ENCODE data around the gene TTL.
"Not testable (repeated sequence)": the region's sequence is repeated elsewhere in the genome, so short reads cannot be mapped to it uniquely, and the experiment has no call there.

The TTL gene

DNA sequence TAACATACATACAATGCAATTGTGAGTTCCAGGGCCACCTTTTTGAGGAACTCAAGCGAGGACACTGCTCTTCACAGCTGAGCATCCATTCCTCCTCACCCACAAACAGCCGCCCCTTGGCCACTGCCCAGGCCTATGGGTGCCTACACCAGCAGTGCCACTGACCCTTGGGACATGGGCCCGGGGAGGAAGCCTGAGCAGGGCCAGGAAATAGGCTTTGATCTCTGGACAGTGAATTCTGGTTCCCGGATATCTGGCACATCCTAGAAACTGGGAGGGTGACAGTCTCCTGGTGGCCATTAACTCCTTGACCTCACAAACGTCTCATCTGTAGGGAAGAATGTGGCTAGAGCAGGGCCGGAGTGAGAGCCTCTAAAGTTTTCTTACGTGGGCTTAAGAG, 5.5 kb upstream of the TTL start:
- DNase-seq = no peak

DNA sequence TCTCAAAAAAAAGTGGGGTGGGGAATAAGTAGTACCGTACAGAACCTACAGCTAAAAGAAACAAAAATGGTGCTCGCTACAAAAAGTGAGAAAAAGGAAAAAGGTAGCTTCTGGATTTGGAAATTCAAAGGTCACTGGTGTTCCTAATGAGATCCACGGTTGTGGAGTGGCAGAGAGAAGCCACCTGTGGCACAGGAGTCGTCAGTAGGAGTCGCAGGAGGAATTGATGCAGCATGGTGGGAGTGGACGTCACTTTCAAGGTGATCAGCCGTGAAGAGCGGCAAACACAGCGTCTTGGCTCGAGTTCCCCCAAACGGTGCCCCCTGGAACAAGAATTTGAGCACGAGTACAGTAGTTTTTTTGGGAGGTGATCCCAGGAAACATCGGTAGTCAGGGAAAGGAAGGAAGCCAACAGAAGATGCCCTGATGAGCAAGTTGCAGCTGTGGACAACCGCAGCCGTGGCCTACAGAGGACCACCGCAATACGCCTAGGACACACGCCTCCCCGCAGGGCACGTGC, 1.4 kb upstream of the TTL start:
- peak; percentile 10 for DNase-seq

- peak; percentile 79 for DNase-seq
Measured at GRCh38 chr2:112481050-112481527, 867 bp upstream of the TTL start.

- peak; percentile 5 for DNase-seq
Measured at GRCh38 chr2:112482309-112483041, 519 bp downstream of the TTL start.

GRCh38 chr2:112483042-112483473, 1.1 kb downstream of the TTL start:
- DNase-seq = no peak

- no peak for DNase-seq
Measured at GRCh38 chr2:112483831-112484230, 1.9 kb downstream of the TTL start.

- DNase-seq = no peak
Measured at GRCh38 chr2:112485849-112486248, 3.9 kb downstream of the TTL start.

- DNase-seq = no peak
Measured at GRCh38 chr2:112486895-112487294, 4.9 kb downstream of the TTL start.

GRCh38 chr2:112487444-112487961, 5.5 kb downstream of the TTL start:
- DNase-seq = no peak

- DNase-seq = no peak
Measured at GRCh38 chr2:112488201-112488600, 6.2 kb downstream of the TTL start.

DNA sequence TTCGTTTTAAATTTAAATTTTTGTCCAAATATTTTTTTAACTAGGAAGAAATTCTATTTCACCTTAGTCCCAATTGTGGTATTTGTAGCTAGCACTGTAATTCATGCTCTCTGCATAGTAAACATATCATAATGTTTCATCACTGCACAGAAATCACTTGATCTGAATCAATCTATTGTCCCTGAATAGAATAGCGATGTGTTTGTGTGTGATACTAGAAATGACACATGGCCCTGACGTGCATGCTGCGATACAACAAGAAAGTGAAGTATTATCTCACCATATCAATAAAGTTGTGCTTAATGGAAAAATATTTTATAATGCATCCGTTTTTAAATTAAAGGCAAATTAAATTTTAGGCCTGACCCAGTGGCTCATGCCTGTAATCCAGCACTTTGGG, 10.0 kb downstream of the TTL start:
- no peak for DNase-seq

DNA sequence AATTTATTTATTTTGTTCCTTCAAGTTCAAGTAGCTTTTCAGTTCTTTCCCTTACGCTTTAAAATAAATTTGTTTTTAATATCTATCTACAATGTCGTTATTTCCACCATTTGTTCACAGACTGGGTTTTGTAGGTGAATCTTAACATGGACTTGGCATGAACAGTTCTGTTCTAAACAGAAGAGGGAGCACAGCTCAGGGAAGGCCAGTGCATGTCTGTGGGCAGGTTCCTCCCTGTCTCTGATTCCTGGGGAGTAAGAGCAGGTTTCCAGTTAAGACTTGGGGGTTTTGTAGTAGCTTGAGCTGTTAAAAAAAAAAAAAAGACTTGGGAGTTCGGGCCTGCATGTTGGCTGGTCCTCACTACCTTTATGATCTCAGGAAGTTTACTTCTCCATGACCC, 11.1 kb downstream of the TTL start:
- no peak for DNase-seq

DNA sequence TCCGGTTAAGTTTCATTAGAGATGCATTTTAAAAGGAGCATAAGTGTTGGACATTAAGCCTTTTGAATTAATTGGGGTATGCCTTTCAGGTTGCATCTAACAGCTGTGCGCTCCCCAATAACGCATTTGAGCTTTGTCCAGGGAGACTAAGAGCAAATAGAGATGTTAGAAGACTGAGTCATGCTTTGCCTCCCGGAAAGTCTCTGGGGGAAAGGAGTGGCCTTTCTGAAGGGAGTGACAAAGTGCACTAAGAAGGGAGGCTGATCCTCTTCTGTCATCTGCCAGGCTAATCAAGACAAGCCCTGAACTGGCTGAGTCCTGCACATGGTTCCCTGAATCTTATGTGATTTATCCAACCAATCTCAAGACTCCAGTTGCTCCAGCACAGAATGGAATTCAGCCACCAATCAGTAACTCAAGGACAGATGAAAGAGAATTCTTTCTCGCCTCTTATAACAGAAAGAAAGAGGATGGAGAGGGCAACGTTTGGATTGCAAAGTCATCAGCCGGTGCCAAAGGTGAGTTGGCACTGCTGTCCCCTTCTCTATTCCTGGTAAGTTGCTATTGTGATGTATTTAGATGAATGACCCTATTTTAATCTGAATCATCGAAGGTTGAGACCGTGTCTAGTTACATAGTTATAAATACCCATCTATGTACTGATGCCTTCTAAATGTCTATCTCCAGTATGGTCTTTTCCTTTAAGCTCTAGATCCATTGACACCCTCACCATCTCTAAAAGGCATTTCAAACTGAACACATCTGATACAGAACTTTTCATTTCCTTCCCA, 12.1 kb downstream of the TTL start:
- DNase-seq = no peak

DNA sequence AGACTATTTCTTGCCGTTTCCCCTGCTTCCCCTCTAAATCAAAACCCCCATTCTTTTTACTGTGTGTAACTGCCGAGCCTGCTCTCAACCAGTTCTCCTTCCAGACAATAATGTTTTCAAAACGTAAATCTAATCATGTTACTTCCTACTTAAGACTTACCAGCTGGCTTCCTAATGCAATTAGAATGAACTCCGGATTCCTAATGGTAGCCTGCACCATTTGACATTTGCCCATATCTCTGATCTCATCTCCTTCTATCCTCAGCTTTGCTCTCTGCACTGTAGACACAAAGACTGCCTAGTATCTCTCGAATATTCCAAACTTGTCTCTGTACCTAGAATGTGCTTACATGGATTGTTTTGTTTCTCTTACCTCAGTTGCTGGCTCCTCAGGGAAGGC, 12.9 kb downstream of the TTL start:
- no peak for DNase-seq

DNA sequence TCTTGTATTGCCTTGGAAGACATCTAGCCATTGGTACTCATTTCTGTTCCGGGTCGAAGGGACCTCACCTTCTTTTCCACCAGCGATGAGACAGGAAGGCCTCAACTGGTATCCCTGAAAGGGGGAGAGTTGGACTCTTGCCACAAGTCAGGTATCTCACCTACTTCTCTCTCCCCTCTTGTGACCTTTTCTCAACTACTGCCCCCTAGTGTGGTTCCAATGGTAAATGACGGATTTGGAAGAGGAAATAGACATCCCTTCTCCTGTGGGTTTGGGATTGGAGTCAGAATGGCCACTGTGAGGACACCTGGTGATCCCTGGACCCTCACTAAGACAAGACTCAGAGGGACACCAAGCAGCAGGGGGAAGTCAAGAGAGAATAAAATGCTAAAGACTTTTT, 13.9 kb downstream of the TTL start:
- DNase-seq = not testable (repeated sequence)

DNA sequence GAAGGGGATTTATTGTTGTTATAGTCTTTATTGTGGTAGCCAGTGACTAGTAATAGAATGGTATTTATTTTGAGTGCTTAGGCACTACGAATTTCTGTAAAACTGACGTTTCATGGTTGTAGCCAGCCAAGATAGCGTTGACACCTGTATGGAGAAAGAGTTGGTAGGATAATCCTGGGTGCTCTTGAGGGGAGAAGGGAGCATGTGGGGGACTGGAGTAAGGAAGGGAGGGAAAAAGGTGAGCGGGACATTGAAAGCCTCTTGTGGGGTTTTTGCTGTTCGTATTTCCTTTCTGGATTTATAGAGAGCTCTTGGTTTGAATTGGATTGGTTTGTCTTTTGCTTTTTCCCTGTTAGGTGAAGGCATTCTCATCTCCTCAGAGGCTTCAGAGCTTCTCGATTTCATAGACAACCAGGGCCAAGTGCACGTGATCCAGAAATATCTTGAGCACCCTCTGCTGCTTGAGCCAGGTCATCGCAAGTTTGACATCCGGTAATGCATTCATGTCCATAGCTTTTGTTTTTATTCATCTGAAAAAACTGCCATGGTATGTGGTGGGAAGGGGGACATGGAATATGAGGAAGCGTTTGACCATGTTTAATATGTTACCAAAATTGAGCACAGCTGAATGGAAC, 19.0 kb downstream of the TTL start:
- peak; percentile 41 for DNase-seq

DNA sequence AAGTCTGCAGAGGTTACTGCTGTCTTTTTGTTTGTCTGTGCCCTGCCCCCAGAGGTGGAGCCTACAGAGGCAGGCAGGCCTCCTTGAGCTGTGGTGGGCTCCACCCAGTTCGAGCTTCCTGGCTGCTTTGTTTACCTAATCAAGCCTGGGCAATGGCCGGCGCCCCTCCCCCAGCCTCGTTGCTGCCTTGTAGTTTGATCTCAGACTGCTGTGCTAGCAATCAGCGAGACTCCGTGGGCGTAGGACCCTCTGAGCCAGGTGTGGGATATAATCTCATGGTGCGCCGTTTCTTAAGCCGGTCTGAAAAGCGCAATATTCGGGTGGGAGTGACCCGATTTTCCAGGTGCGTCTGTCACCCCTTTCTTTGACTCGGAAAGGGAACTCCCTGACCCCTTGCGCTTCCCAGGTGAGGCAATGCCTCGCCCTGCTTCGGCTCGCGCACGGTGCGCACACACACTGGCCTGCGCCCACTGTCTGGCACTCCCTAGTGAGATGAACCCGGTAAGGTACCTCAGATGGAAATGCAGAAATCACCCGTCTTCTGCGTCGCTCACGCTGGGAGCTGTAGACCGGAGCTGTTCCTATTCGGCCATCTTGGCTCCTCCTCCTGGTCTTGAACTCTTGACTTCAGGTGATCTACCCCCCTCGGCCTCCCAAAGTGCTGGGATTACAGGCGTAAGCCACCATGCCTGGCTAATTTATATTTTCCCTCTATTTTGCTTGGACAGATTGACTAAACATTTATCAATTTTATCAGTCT, 27.5 kb downstream of the TTL start:
- not testable (repeated sequence) for DNase-seq

GRCh38 chr2:112516801-112517200, 34.8 kb downstream of the TTL start:
- no peak for DNase-seq

DNA sequence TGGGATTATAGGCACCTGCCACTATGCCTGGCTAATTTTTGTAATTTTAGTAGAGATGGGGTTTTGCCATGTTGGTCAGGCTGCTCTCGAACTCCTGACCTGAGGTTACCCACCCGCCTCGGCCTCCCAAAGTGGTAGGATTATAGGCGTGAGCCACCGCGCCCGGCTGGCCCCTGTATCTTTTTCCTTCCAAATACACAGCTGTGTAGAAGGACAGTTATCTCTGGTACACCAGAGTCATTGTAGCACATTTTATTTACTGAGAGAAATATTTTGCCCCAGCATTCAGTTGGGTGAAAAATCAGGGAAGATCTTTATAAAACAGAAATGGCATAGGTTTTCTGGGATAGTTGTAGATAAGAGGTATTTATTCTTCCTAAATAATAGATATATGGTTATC, 36.9 kb downstream of the TTL start:
- no peak for DNase-seq

- DNase-seq = no peak
Measured at GRCh38 chr2:112519506-112519905, 37.5 kb downstream of the TTL start.

GRCh38 chr2:112520234-112520783, 38.4 kb downstream of the TTL start:
- DNase-seq = no peak

DNA sequence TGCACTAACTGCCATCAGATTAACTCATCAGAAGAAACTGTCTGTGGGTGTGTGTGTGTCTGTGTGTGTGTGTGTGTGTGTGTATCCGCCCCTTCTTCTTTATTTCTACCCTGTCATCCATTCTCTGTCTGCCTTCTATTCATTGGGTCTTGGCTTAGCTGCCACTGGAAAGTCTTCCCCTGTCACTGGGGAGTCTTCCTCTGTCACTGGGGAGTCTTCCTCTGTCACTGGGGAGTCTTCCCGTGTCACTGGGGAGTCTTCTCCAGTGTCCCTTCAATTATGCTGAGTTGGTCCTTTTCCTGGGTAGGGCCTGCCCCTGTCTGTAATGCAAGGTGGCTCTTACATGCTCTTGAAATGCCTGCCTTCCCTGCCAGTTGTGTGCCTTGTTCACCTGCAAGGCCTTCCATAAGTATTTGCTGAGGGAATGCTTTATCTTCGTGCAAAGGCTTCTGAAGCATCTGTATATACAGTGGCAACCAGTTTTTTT, 41.4 kb downstream of the TTL start:
- no peak for DNase-seq

Measured in CD4-positive, alpha-beta T cell treated with Interferon gamma for 1 hour (primary cell).